Measurements from ENCODE around the gene NKAIN1.
"Not testable (repeated sequence)": the region's sequence is repeated elsewhere in the genome, so short reads cannot be mapped to it uniquely, and the experiment has no call there.

GRCh38 chr1:31262393-31262792 lies 22.7 kb upstream of the NKAIN1 start:
- TF ChIP-seq, protein P1, sequence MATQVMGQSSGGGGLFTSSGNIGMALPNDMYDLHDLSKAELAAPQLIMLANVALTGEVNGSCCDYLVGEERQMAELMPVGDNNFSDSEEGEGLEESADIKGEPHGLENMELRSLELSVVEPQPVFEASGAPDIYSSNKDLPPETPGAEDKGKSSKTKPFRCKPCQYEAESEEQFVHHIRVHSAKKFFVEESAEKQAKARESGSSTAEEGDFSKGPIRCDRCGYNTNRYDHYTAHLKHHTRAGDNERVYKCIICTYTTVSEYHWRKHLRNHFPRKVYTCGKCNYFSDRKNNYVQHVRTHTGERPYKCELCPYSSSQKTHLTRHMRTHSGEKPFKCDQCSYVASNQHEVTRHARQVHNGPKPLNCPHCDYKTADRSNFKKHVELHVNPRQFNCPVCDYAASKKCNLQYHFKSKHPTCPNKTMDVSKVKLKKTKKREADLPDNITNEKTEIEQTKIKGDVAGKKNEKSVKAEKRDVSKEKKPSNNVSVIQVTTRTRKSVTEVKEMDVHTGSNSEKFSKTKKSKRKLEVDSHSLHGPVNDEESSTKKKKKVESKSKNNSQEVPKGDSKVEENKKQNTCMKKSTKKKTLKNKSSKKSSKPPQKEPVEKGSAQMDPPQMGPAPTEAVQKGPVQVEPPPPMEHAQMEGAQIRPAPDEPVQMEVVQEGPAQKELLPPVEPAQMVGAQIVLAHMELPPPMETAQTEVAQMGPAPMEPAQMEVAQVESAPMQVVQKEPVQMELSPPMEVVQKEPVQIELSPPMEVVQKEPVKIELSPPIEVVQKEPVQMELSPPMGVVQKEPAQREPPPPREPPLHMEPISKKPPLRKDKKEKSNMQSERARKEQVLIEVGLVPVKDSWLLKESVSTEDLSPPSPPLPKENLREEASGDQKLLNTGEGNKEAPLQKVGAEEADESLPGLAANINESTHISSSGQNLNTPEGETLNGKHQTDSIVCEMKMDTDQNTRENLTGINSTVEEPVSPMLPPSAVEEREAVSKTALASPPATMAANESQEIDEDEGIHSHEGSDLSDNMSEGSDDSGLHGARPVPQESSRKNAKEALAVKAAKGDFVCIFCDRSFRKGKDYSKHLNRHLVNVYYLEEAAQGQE (IDR thresholded peaks at IDR 0.05; ENCODE audit: insufficient read depth in 1 of 2, low read depth in 2 of 2, low read length in 1 of 2), result not testable (repeated sequence)
- TF ChIP-seq, protein P2, sequence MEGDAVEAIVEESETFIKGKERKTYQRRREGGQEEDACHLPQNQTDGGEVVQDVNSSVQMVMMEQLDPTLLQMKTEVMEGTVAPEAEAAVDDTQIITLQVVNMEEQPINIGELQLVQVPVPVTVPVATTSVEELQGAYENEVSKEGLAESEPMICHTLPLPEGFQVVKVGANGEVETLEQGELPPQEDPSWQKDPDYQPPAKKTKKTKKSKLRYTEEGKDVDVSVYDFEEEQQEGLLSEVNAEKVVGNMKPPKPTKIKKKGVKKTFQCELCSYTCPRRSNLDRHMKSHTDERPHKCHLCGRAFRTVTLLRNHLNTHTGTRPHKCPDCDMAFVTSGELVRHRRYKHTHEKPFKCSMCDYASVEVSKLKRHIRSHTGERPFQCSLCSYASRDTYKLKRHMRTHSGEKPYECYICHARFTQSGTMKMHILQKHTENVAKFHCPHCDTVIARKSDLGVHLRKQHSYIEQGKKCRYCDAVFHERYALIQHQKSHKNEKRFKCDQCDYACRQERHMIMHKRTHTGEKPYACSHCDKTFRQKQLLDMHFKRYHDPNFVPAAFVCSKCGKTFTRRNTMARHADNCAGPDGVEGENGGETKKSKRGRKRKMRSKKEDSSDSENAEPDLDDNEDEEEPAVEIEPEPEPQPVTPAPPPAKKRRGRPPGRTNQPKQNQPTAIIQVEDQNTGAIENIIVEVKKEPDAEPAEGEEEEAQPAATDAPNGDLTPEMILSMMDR (IDR thresholded peaks at IDR 0.05), result not testable (repeated sequence)
- not testable (repeated sequence) for TF ChIP-seq POLR2AphosphoS5 (IDR thresholded peaks at IDR 0.05; ENCODE audit: low read depth, low read length)
